HG03469 (cell line): Measurements from ENCODE around the gene NUB1.
A peak's percentile ranks its signal among the peaks of the same experiment; 100 is the strongest.

Experiments used
- ATAC-seq: cut with Tn5 transposase; IDR thresholded peaks from one replicate; pipeline ENCODE4 v1.9.1; 2021; ENCODE audit warnings: mild to moderate bottlenecking, moderate library complexity, moderate number of reproducible peaks; ENCODE audit not compliant: unreplicated experiment

NUB1 gene

GRCh38 chr7:151399906-151400305, 58.3 kb downstream of the NUB1 start:
- ATAC-seq, result no peak

GRCh38 chr7:151400626-151401315, 59.2 kb downstream of the NUB1 start:
- peak; percentile 63 for ATAC-seq

GRCh38 chr7:151402029-151402835, 60.6 kb downstream of the NUB1 start:
- ATAC-seq, result no peak

GRCh38 chr7:151403764-151404163, 62.2 kb downstream of the NUB1 start:
- no peak for ATAC-seq

- no peak for ATAC-seq
Observed at GRCh38 chr7:151404216-151405011, 62.8 kb downstream of the NUB1 start.

- ATAC-seq, result no peak
Observed at GRCh38 chr7:151405056-151405455, 63.4 kb downstream of the NUB1 start.

- no peak for ATAC-seq
Observed at GRCh38 chr7:151405588-151405987, 64.0 kb downstream of the NUB1 start.

GRCh38 chr7:151406051-151406875, 64.7 kb downstream of the NUB1 start:
- no peak for ATAC-seq

- no peak for ATAC-seq
Observed at GRCh38 chr7:151406886-151407583, 65.4 kb downstream of the NUB1 start.

- ATAC-seq, result no peak
Observed at GRCh38 chr7:151408498-151408838, 66.9 kb downstream of the NUB1 start.

- no peak for ATAC-seq
Observed at GRCh38 chr7:151408839-151409666, 67.4 kb downstream of the NUB1 start.

- no peak for ATAC-seq
Observed at GRCh38 chr7:151409667-151410404, 68.2 kb downstream of the NUB1 start, which contains the start of gene WDR86. Gene WDR86, minus strand, starts transcription at chr7:151410038. Its CDS starts 449 bp downstream, at chr7:151409589.

GRCh38 chr7:151410405-151411390, 69.1 kb downstream of the NUB1 start:
- no peak for ATAC-seq

GRCh38 chr7:151411551-151411950, 69.9 kb downstream of the NUB1 start:
- no peak for ATAC-seq

- ATAC-seq, result no peak
Observed at GRCh38 chr7:151412318-151412717, 70.7 kb downstream of the NUB1 start.

GRCh38 chr7:151413241-151413640, 71.6 kb downstream of the NUB1 start:
- ATAC-seq, result no peak

GRCh38 chr7:151415375-151416105, 73.9 kb downstream of the NUB1 start:
- no peak for ATAC-seq
